ENCODE data around the gene PDF. TPM values are rescaled to one million over a fixed set of nuclear protein-coding genes. Genes with fewer than 3 reads are reported as not detected.

The PDF gene
- total RNA-seq, 1 experiment from 2014 or later, result 23.1 TPM

- intact Hi-C loops (cut with micrococcal nuclease; ENCODE audit: unreplicated experiment) (no loop called here), in situ Hi-C loops (cut with HindIII; ENCODE audit: low pct_unique_long_range_greater_than_20kb, low sequenced_read_pairs) (no loop called here)
- Histone ChIP-seq H3K9me3 (ENCODE audit: control insufficient read depth, insufficient read depth, low read depth, low read length) (no peaks in the 10 kb centered on the region), H3K4me3 (ENCODE audit: low read depth in 2 of 2, low read length in 2 of 2) (peak within 1 kb of the TSS; percentile 93 to 95), H3K4me1 (ENCODE audit: control insufficient read depth, insufficient read depth, low read length) (peaks cover 17% of the 10 kb centered on the region; the same call in 1 of the 2 replicates), H3K36me3 (ENCODE audit: control insufficient read depth, insufficient read depth, low read length) (peaks cover 19% of the 10 kb centered on the region), H3K27me3 (ENCODE audit: control insufficient read depth, insufficient read depth, low read length) (no peaks in the 10 kb centered on the region), H3K27ac (ENCODE audit: low read length) (peak within 1 kb of the TSS; percentile 93)
- peak; percentile 84 for DNase-seq (ENCODE audit: low read depth, low spot score)
- TF ChIP-seq SIN3A (IDR thresholded peaks at IDR 0.05; ENCODE audit: borderline replicate concordance, insufficient read depth, low read depth, low read length) (peak; percentile 22; the same call in 1 of the 2 replicates), REST (IDR thresholded peaks at IDR 0.05; ENCODE audit: insufficient read depth in 1 of 2, low read depth in 2 of 2, low read length in 1 of 2) (peak in 1 of 2 experiments; percentile 54; a peak in 1 of 4 replicates), CTCF (IDR thresholded peaks at IDR 0.05) (peak; percentile 77), POLR2AphosphoS5 (IDR thresholded peaks at IDR 0.05; ENCODE audit: low read depth, low read length) (peak; percentile 77), TCF7L2 (IDR thresholded peaks at IDR 0.05; ENCODE audit: low read depth, low read length) (no peak)
- CTCF ChIA-PET, result interaction anchor here (0.6 kb wide), 1 partner anchor 387 kb away, joined by 3 read pairs; no protein-coding TSS in a partner anchor
- POLR2A ChIA-PET, result no interaction called here
- peak; percentile 99 for ATAC-seq
- BruUV-seq (replicated peaks), result TSS peak; percentile 93
Observed at GRCh38 chr16:69339289-69340094, 9.1 kb upstream of the PDF start, which contains the start of the genes COG8 and NIP7. Gene COG8 (minus strand): TSS chr16:69339564. CDS start chr16:69339552, 12 bp downstream. Gene NIP7 (plus strand): TSS chr16:69339772. CDS start chr16:69339830, 58 bp downstream.

- DNase-seq (ENCODE audit: low read depth, low spot score), result no peak
- POLR2A ChIA-PET, result interaction anchor here (0.6 kb wide), 1 partner anchor 175 kb away, joined by 3 read pairs; no protein-coding TSS in a partner anchor
- intact Hi-C loops (cut with micrococcal nuclease; ENCODE audit: unreplicated experiment) (no loop called here), in situ Hi-C loops (cut with HindIII; ENCODE audit: low pct_unique_long_range_greater_than_20kb, low sequenced_read_pairs) (no loop called here)
- Histone ChIP-seq H3K27ac (ENCODE audit: low read length) (peak overlapping the region; percentile 93), H3K36me3 (ENCODE audit: control insufficient read depth, insufficient read depth, low read length) (peaks cover 21% of the 10 kb centered on the region), H3K9me3 (ENCODE audit: control insufficient read depth, insufficient read depth, low read depth, low read length) (no peaks in the 10 kb centered on the region), H3K4me3 (ENCODE audit: low read depth in 2 of 2, low read length in 2 of 2) (peak overlapping the region; percentile 93 to 95), H3K27me3 (ENCODE audit: control insufficient read depth, insufficient read depth, low read length) (no peaks in the 10 kb centered on the region), H3K4me1 (ENCODE audit: control insufficient read depth, insufficient read depth, low read length) (peaks cover 17% of the 10 kb centered on the region; the same call in 1 of the 2 replicates)
- no peak for TF ChIP-seq CTCF (IDR thresholded peaks at IDR 0.05)
- no peak for TF ChIP-seq POLR2AphosphoS5 (IDR thresholded peaks at IDR 0.05; ENCODE audit: low read depth, low read length)
- no peak for TF ChIP-seq SIN3A (IDR thresholded peaks at IDR 0.05; ENCODE audit: borderline replicate concordance, insufficient read depth, low read depth, low read length)
- no peak for TF ChIP-seq TCF7L2 (IDR thresholded peaks at IDR 0.05; ENCODE audit: low read depth, low read length)
- TF ChIP-seq REST (IDR thresholded peaks at IDR 0.05; ENCODE audit: insufficient read depth in 1 of 2, low read depth in 2 of 2, low read length in 1 of 2), result no peak
- BruUV-seq (replicated peaks), result TSS peak; percentile 81
- CTCF ChIA-PET, result interaction anchor here (0.6 kb wide), 1 partner anchor 387 kb away, joined by 3 read pairs; no protein-coding TSS in a partner anchor
- ATAC-seq, result peak; percentile 22; the same call in 1 of the 2 replicates
Observed at GRCh38 chr16:69338557-69339288, 8.3 kb upstream of the PDF start.

Data from Panc1 (cell line).